GM23338 (cell line): Measurements from ENCODE around the gene ABCG8. TPM values are rescaled to one million over a fixed set of nuclear protein-coding genes. Genes with fewer than 3 reads are reported as not detected.
A peak's percentile ranks its signal among the peaks of the same experiment; 100 is the strongest.

Experiments
- ATAC-seq: fragments of 200-7000 bp; cut with Tn5 transposase; 3 replicates; pipeline ENCODE4 v1.9.1; 2020
- DNase-seq: peaks from one replicate; pipeline ENCODE4 v3.0.0-alpha.2; 2015; ENCODE audit warnings: low spot score
- H2AFZ ChIP-seq: fragments of 200-600 bp; sonication (generic); 2 replicates; pipeline ENCODE4 v1.8.0; 2016; ENCODE audit warnings: antibody characterized with exemption, mild to moderate bottlenecking, moderate library complexity
- H3F3A ChIP-seq: fragments of 200-600 bp; sonication (generic); replicated peaks from 2 replicates; pipeline ENCODE4 v1.8.0; 2017; ENCODE audit warnings: antibody characterized with exemption, mixed run types, low read depth
- H3K27ac ChIP-seq: fragments of 200-600 bp; sonication (generic); 2 replicates; pipeline ENCODE4 v1.6.1; 2016; ENCODE audit warnings: low read depth
- H3K27me3 ChIP-seq: fragments of 200-600 bp; sonication (generic); 2 replicates; pipeline ENCODE4 v1.8.0; 2016; ENCODE audit warnings: mild to moderate bottlenecking, mixed run types, moderate library complexity; ENCODE audit not compliant: insufficient read depth
- H3K36me3 ChIP-seq: fragments of 200-600 bp; sonication (generic); 2 replicates; pipeline ENCODE4 v1.8.0; 2016; ENCODE audit warnings: mild to moderate bottlenecking; ENCODE audit not compliant: insufficient read depth
- H3K4me1 ChIP-seq: fragments of 200-600 bp; sonication (generic); 2 replicates; pipeline ENCODE4 v1.8.0; 2016; ENCODE audit warnings: mild to moderate bottlenecking, moderate library complexity; ENCODE audit not compliant: insufficient read depth
- H3K4me2 ChIP-seq: fragments of 200-600 bp; sonication (generic); 2 replicates; pipeline ENCODE4 v1.7.1; 2017; ENCODE audit warnings: mixed run types
- H3K4me3 ChIP-seq: fragments of 200-600 bp; sonication (generic); 2 replicates; pipeline ENCODE4 v1.6.1; 2016; ENCODE audit warnings: mixed run types
- H3K79me2 ChIP-seq: fragments of 200-600 bp; sonication (generic); replicated peaks from 2 replicates; pipeline ENCODE4 v1.8.0; 2017; ENCODE audit warnings: mild to moderate bottlenecking; ENCODE audit not compliant: insufficient read depth
- H3K9me2 ChIP-seq: fragments of 200-600 bp; sonication (generic); 2 replicates; pipeline ENCODE4 v1.8.0; 2017; ENCODE audit not compliant: insufficient read depth
- H4K20me1 ChIP-seq: fragments of 200-600 bp; sonication (generic); replicated peaks from 2 replicates; pipeline ENCODE4 v1.8.0; 2017; ENCODE audit warnings: mild to moderate bottlenecking; ENCODE audit not compliant: insufficient read depth
- H3K27ac Mint-ChIP-seq: 2 replicates; pipeline ENCODE4 v1.8.0; 2020; ENCODE audit warnings: inconsistent platforms, mild to moderate bottlenecking, moderate library complexity, mixed read lengths
- H3K27me3 Mint-ChIP-seq: 3 replicates; pipeline ENCODE4 v1.8.0; 2022; ENCODE audit warnings: low read depth, mild to moderate bottlenecking, moderate library complexity, mixed read lengths, inconsistent platforms; ENCODE audit not compliant: insufficient read depth, poor library complexity
- H3K36me3 Mint-ChIP-seq: 3 replicates; pipeline ENCODE4 v1.8.0; 2021; ENCODE audit warnings: low read depth, mild to moderate bottlenecking, inconsistent platforms, moderate library complexity, mixed read lengths
- H3K4me1 Mint-ChIP-seq: 3 replicates; pipeline ENCODE4 v1.8.0; 2020; ENCODE audit warnings: mild to moderate bottlenecking, inconsistent platforms, mixed read lengths
- H3K4me3 Mint-ChIP-seq: 3 replicates; pipeline ENCODE4 v1.8.0; 2021; ENCODE audit warnings: moderate library complexity, mild to moderate bottlenecking, inconsistent platforms, mixed read lengths
- H3K9me3 Mint-ChIP-seq: 3 replicates; pipeline ENCODE4 v1.8.0; 2020; ENCODE audit warnings: moderate library complexity, mild to moderate bottlenecking, inconsistent platforms, mixed read lengths
- CREB1 ChIP-seq: fragments of 250-450 bp; sonication (Bioruptor Pico); IDR thresholded peaks from 2 replicates; pipeline ENCODE4 v1.5.0; 2020; ENCODE audit warnings: low read depth, mild to moderate bottlenecking, moderate library complexity
- EZH2 ChIP-seq: fragments of 200-600 bp; sonication (generic); IDR thresholded peaks from one replicate; pipeline ENCODE4 v1.8.0; 2017; ENCODE audit warnings: antibody characterized with exemption, mild to moderate bottlenecking, low read depth; ENCODE audit not compliant: unreplicated experiment
- JUNB ChIP-seq: IDR thresholded peaks from one replicate; pipeline ENCODE4 v1.6.1; 2016; ENCODE audit warnings: antibody characterized with exemption; ENCODE audit not compliant: unreplicated experiment
- NANOG ChIP-seq: IDR thresholded peaks from 2 replicates; pipeline ENCODE4 v1.6.1; 2016; ENCODE audit warnings: antibody characterized with exemption, borderline replicate concordance
- POLR2AphosphoS5 ChIP-seq: IDR thresholded peaks from 2 replicates; pipeline ENCODE4 v1.6.1; 2016; ENCODE audit warnings: antibody characterized with exemption, low read depth
- STAT1 ChIP-seq: IDR thresholded peaks from one replicate; pipeline ENCODE4 v1.6.1; 2016; ENCODE audit warnings: antibody characterized with exemption; ENCODE audit not compliant: unreplicated experiment
- ZNF114 ChIP-seq: fragments of 250-450 bp; sonication (Bioruptor Pico); IDR thresholded peaks from 2 replicates; pipeline ENCODE4 v1.5.0; 2020; ENCODE audit warnings: mild to moderate bottlenecking, moderate library complexity
- ZNF331 ChIP-seq: fragments of 250-450 bp; sonication (Bioruptor Pico); IDR thresholded peaks from 2 replicates; pipeline ENCODE4 v1.5.0; 2020; ENCODE audit warnings: low read depth, mild to moderate bottlenecking, moderate library complexity
- polyA plus RNA-seq: library from polyadenylated mRNA; unstranded; fragments of >200 nt; fragmentation: Nextera tagmentation; extraction: Ambion mirVana; gene quantifications from 2 replicates; pipeline ENCODE4 v1.2.1, GENCODE V29; 2016
- total RNA-seq: library from RNA; depleted of rRNA; stranded (reverse); fragments of >200 nt; shearing (Covaris generic); gene quantifications from 2 replicates; pipeline ENCODE4 v1.2.3, GENCODE V29; 2014
- TF ChIP-seq, protein P1 (sequence below): IDR thresholded peaks from 2 replicates; pipeline ENCODE4 v1.6.1; 2016; ENCODE audit warnings: antibody characterized with exemption
- TF ChIP-seq, protein P2 (sequence below), 2 experiments: fragments of 200-600 bp in 1 of 2; sonication (generic) in 1 of 2; conservative IDR thresholded peaks; 2 replicates each; pipeline versions ENCODE4 v1.5.1 to v1.6.1; 2016 to 2017; ENCODE audit warnings: antibody characterized with exemption in 2 of 2, low read depth in 2 of 2, mild to moderate bottlenecking in 2 of 2, moderate library complexity in 1 of 2

ABCG8 gene
- total and polyA plus RNA-seq, 2 experiments from 2014 or later, result 0.19 to 0.35 TPM

DNA sequence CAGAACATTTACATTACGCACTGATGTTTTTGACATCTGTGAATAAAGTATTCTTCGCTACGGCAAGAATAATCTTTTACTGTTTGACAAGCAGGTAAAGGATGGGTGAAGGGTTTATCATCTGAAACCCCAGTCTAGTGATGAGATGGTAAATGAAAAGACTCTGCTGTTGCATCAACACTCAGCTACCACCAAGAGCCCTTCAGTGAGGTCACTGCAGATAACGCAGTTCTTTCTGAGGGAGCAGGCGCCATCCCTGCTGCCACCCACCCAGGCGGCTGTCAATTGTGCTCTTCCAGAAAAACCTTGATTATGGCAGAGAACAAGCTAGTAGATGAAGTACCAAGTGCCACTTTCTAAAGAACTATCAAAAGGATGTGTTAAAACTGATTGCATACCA, 58.7 kb downstream of the ABCG8 start (continued):
- TF ChIP-seq, protein P1, sequence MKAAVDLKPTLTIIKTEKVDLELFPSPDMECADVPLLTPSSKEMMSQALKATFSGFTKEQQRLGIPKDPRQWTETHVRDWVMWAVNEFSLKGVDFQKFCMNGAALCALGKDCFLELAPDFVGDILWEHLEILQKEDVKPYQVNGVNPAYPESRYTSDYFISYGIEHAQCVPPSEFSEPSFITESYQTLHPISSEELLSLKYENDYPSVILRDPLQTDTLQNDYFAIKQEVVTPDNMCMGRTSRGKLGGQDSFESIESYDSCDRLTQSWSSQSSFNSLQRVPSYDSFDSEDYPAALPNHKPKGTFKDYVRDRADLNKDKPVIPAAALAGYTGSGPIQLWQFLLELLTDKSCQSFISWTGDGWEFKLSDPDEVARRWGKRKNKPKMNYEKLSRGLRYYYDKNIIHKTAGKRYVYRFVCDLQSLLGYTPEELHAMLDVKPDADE, result no peak
- TF ChIP-seq EZH2, result no peak
- no peak for TF ChIP-seq CREB1 (CRISPR knock-in tag)
- TF ChIP-seq JUNB, result no peak
- no peak for TF ChIP-seq ZNF114 (CRISPR knock-in tag)
- no peak for TF ChIP-seq ZNF331 (CRISPR knock-in tag)
- TF ChIP-seq POLR2AphosphoS5, result no peak
- no peak for TF ChIP-seq NANOG
- TF ChIP-seq STAT1, result no peak

DNA sequence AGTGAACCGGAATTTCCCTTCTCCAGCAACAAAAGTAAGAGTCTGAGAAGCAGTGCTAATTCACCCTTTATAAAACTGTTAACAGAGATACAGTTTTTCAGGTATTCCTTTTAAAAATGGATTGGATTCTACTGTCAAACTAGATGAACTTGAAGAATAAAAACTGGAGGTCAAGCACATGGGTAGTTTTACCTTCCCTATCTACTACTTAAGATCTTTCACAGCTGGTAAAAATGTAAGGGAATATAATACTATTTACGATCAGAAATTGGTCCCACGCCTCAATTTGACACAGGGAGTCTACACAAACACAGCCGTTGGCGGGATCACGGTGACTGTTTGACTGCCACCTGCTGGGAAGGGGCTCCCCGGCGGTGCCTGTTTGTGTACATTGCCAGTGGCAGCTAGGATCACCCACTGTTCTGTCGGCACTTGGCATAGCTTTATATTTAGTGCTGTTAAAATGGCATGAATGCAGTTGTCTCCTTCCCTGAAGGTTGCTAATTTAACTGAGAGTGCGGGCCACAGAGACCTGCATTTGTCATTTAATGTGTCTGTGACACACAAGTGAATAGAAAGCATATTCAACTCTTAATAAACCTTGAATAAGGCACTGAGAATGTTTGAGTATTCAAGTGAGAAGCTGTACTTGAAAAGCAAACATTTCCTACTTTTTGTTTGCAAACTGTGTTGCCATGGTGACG, 59.5 kb downstream of the ABCG8 start:
- no peaks in the 10 kb centered on the region for H3K4me1 ChIP-seq
- no peak overlapping the region for H3K4me2 ChIP-seq
- H3F3A ChIP-seq, result peaks cover 5% of the 10 kb centered on the region; the same call in 1 of the 2 replicates
- H3K27me3 ChIP-seq, result no peaks in the 10 kb centered on the region
- no peak overlapping the region for H3K4me3 Mint-ChIP-seq
- H3K79me2 ChIP-seq, result no peaks in the 10 kb centered on the region
- H3K27me3 Mint-ChIP-seq, result peaks cover 5% of the 10 kb centered on the region
- H3K4me1 Mint-ChIP-seq, result peaks cover 3% of the 10 kb centered on the region; the same call in 1 of the 3 replicates
- H3K4me3 ChIP-seq, result no peak overlapping the region
- ATAC-seq (peak; percentile 62), DNase-seq (no peak)
- H3K36me3 ChIP-seq, result peaks cover 44% of the 10 kb centered on the region; the same call in 1 of the 2 replicates
- peaks cover 10% of the 10 kb centered on the region; the same call in 1 of the 2 replicates for H4K20me1 ChIP-seq
- H3K27ac Mint-ChIP-seq, result peak overlapping the region; percentile 79; the same call in 1 of the 2 replicates
- no peaks in the 10 kb centered on the region for H3K9me2 ChIP-seq
- H2AFZ ChIP-seq, result no peak overlapping the region
- peaks cover 78% of the 10 kb centered on the region for H3K36me3 Mint-ChIP-seq
- H3K27ac ChIP-seq, result no peak overlapping the region
- H3K9me3 Mint-ChIP-seq, result no peaks in the 10 kb centered on the region
- TF ChIP-seq JUNB, result no peak
- TF ChIP-seq, protein P2, sequence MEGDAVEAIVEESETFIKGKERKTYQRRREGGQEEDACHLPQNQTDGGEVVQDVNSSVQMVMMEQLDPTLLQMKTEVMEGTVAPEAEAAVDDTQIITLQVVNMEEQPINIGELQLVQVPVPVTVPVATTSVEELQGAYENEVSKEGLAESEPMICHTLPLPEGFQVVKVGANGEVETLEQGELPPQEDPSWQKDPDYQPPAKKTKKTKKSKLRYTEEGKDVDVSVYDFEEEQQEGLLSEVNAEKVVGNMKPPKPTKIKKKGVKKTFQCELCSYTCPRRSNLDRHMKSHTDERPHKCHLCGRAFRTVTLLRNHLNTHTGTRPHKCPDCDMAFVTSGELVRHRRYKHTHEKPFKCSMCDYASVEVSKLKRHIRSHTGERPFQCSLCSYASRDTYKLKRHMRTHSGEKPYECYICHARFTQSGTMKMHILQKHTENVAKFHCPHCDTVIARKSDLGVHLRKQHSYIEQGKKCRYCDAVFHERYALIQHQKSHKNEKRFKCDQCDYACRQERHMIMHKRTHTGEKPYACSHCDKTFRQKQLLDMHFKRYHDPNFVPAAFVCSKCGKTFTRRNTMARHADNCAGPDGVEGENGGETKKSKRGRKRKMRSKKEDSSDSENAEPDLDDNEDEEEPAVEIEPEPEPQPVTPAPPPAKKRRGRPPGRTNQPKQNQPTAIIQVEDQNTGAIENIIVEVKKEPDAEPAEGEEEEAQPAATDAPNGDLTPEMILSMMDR (conservative IDR thresholded peaks at IDR 0.05; ENCODE audit: low read depth in 2 of 2), result peak in 1 of 2 experiments; percentile 27; a peak in 2 of 4 replicates

DNA sequence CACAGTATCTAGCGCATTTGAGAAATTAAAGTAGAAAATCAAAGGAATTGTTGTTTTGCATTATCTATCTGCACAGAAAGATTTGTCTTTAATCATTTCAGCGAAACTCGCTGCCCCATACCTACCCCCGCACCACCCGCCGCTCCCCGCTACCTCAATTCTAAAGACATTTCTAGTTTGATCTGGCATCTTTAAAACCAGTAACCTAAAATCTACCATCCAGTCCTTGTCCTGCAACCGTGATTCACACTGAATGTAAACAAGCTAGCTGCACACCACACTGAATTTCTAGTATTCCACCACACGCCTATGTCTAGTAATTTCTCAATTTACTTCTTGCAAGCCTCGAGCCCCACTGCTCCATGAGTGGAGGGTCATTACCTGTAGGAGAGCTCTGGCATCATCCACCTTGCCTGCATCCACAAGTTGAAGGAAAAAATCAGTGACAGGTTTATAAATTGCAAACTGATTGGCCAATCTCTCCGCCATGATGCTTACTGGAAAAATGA, 60.1 kb downstream of the ABCG8 start:
- H3K4me1 Mint-ChIP-seq, result peaks cover 3% of the 10 kb centered on the region; the same call in 1 of the 3 replicates
- peaks cover 10% of the 10 kb centered on the region; the same call in 1 of the 2 replicates for H4K20me1 ChIP-seq
- H3K36me3 ChIP-seq, result peaks cover 39% of the 10 kb centered on the region; the same call in 1 of the 2 replicates
- peak overlapping the region; percentile 79 for H3K27ac Mint-ChIP-seq
- H3K27me3 Mint-ChIP-seq, result peaks cover 5% of the 10 kb centered on the region
- H3K9me3 Mint-ChIP-seq, result no peaks in the 10 kb centered on the region
- TF ChIP-seq, protein P2 (conservative IDR thresholded peaks at IDR 0.05; ENCODE audit: low read depth in 2 of 2), result no peak
- H3K4me2 ChIP-seq, result no peak overlapping the region
- H2AFZ ChIP-seq, result no peak overlapping the region
- no peak for ATAC-seq
- H3K4me3 Mint-ChIP-seq, result no peak overlapping the region
- no peak overlapping the region for H3K4me3 ChIP-seq
- no peak for DNase-seq
- H3K27me3 ChIP-seq, result no peaks in the 10 kb centered on the region
- no peaks in the 10 kb centered on the region for H3K9me2 ChIP-seq
- H3K4me1 ChIP-seq, result no peaks in the 10 kb centered on the region
- H3F3A ChIP-seq, result peaks cover 5% of the 10 kb centered on the region; the same call in 1 of the 2 replicates
- peaks cover 72% of the 10 kb centered on the region for H3K36me3 Mint-ChIP-seq
- no peak overlapping the region for H3K27ac ChIP-seq
- no peaks in the 10 kb centered on the region for H3K79me2 ChIP-seq
